Stimulated activated CD4-positive, alpha-beta T cell treated with anti-CD3 and anti-CD28 coated beads, Interleukin-15, amount 100 ng/mL, for 48 hours (primary cell): Measurements from ENCODE around the gene SLC25A29.
A peak's percentile ranks its signal among the peaks of the same experiment; 100 is the strongest.
"Not testable (repeated sequence)": the region's sequence is repeated elsewhere in the genome, so short reads cannot be mapped to it uniquely, and the experiment has no call there.

Experiments used
- DNase-seq, 2 donors: peaks; one replicate each; pipeline ENCODE4 v3.0.0-alpha.2; 2020; ENCODE audit warnings: low read depth in 2 of 2

The SLC25A29 gene

GRCh38 chr14:100293497-100294212, 12.6 kb downstream of the SLC25A29 start:
- DNase-seq: no peak

GRCh38 chr14:100292776-100293461, 13.3 kb downstream of the SLC25A29 start:
- no peak for DNase-seq

- no peak for DNase-seq
Measured at GRCh38 chr14:100292301-100292775, 13.9 kb downstream of the SLC25A29 start.

GRCh38 chr14:100291305-100292075, 14.8 kb downstream of the SLC25A29 start:
- DNase-seq: no peak

- DNase-seq: no peak
Measured at GRCh38 chr14:100290607-100291304, 15.5 kb downstream of the SLC25A29 start.

GRCh38 chr14:100289916-100290606, 16.2 kb downstream of the SLC25A29 start:
- no peak for DNase-seq

GRCh38 chr14:100288382-100289185, 17.7 kb downstream of the SLC25A29 start:
- DNase-seq: no peak

GRCh38 chr14:100287998-100288295, 18.3 kb downstream of the SLC25A29 start:
- not testable (repeated sequence) for DNase-seq

GRCh38 chr14:100287202-100287997, 18.8 kb downstream of the SLC25A29 start:
- no peak for DNase-seq

- DNase-seq: no peak
Measured at GRCh38 chr14:100286484-100287191, 19.6 kb downstream of the SLC25A29 start.

GRCh38 chr14:100285913-100286400, 20.3 kb downstream of the SLC25A29 start:
- DNase-seq: no peak

GRCh38 chr14:100285021-100285912, 21.0 kb downstream of the SLC25A29 start:
- peak; percentile 58 to 76 for DNase-seq

- DNase-seq: no peak
Measured at GRCh38 chr14:100283984-100284881, 22.0 kb downstream of the SLC25A29 start.

- not testable (repeated sequence) for DNase-seq
Measured at GRCh38 chr14:100283436-100283835, 22.8 kb downstream of the SLC25A29 start.

- no peak for DNase-seq
Measured at GRCh38 chr14:100282766-100283419, 23.4 kb downstream of the SLC25A29 start.

- DNase-seq: no peak
Measured at GRCh38 chr14:100282083-100282350, 24.2 kb downstream of the SLC25A29 start.
